ENCODE results near the gene DMD.

The DMD gene

DNA sequence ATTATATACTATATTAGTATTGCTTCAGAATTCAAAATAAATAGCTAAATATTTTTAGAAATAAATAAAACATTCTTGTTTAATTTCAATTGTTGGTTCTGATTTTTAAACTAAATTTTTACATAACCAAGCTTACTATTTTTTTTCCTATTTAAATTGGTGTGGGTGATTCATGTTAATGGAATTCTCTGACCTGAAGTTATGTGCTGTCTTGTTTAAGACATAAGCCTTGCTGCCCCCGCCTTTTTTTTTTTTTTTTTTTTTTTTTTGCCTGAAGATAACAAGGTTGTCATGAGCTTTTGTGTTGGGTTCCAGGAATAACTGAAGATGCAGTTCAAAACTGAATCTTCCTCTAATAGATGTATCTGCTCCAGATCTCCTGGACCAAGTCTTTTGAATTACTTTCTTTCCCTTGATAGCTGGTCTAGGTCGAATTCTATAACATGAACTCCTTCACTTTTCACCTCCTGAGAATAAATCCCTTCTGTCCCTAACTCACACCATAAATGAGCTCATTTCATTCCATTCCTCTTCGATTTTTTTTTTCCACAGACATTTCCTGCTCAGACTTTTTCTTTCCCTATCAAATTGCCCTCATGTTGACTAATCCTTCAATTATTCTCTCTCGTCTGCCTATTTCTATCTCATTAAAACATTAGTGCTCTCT is 1878.1 kb downstream of the DMD start:
- DNase-seq (ENCODE audit: low read depth): peak; percentile 88
- TF ChIP-seq, protein P1, sequence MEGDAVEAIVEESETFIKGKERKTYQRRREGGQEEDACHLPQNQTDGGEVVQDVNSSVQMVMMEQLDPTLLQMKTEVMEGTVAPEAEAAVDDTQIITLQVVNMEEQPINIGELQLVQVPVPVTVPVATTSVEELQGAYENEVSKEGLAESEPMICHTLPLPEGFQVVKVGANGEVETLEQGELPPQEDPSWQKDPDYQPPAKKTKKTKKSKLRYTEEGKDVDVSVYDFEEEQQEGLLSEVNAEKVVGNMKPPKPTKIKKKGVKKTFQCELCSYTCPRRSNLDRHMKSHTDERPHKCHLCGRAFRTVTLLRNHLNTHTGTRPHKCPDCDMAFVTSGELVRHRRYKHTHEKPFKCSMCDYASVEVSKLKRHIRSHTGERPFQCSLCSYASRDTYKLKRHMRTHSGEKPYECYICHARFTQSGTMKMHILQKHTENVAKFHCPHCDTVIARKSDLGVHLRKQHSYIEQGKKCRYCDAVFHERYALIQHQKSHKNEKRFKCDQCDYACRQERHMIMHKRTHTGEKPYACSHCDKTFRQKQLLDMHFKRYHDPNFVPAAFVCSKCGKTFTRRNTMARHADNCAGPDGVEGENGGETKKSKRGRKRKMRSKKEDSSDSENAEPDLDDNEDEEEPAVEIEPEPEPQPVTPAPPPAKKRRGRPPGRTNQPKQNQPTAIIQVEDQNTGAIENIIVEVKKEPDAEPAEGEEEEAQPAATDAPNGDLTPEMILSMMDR (conservative IDR thresholded peaks at IDR 0.05; ENCODE audit: low read depth, low read length): no peak

DNA sequence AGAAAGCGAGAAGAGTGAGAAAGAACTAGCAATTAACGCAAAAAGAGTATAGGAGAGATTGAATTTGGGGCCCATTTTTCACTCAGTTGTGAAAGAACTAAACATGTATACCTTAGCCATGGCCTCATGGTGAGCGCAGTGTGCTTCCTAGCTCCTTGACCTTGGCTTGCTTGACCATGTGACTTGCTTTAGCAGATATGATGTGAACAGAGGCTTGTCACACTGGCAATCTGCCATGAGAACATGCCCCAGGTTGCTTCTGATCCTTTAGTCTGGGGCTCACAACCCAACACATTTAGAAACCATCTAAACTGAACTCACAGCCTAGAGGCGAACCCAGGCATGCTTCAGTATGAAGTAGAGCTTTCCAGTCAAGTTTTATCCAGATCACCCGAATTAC is 1879.4 kb downstream of the DMD start:
- no peak overlapping the region for H3K4me3 ChIP-seq (ENCODE audit: low read depth, low read length)
- peak; percentile 68 for DNase-seq (ENCODE audit: low read depth)
- TF ChIP-seq, protein P1 (conservative IDR thresholded peaks at IDR 0.05; ENCODE audit: low read depth, low read length): no peak

More for the DNA sequence above, 1878.1 kb downstream of the DMD start:
- H3K4me3 ChIP-seq (ENCODE audit: low read depth, low read length): no peak overlapping the region

DNA sequence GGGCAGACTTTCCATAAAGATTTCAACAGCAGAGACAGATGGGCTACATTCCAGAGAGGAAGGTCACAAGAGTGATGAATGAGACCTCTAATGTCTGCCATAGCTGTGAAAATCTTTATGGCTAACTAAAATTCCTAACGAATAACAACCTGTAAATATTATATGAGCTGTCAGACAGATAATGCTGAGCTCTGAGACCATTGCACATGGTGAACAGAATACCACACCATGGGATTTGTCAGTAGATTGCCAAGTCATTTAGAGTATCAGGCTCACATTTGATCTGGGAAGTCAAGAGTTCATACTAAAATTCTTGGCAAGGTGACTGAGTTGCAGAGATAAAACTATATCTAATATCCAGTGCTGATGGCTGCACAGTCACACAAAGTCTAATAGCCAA is 1880.3 kb downstream of the DMD start:
- TF ChIP-seq, protein P1 (conservative IDR thresholded peaks at IDR 0.05; ENCODE audit: low read depth, low read length): no peak
- no peak overlapping the region for H3K4me3 ChIP-seq (ENCODE audit: low read depth, low read length)
- no peak for DNase-seq (ENCODE audit: low read depth)

DNA sequence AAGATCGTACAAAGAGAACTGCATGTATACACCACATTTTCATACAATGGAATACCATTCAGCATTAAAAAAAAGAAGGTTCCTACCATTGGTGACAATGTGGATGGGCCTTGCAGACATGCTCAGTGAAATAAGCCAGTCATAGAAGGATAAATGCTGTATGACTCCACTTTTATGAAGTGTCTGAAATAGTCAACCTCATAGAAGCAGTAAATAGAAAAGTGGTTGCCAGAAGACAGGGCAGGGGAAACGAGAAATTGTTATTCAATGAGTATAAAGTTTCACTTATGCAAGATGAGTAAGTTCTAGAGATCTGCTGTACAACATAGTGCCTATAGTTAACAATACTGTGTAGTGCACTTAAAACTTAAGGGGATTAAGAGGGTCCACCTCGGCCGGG is 1882.1 kb downstream of the DMD start:
- TF ChIP-seq, protein P1 (conservative IDR thresholded peaks at IDR 0.05; ENCODE audit: low read depth, low read length): no peak
- DNase-seq (ENCODE audit: low read depth): no peak
- no peak overlapping the region for H3K4me3 ChIP-seq (ENCODE audit: low read depth, low read length)

DNA sequence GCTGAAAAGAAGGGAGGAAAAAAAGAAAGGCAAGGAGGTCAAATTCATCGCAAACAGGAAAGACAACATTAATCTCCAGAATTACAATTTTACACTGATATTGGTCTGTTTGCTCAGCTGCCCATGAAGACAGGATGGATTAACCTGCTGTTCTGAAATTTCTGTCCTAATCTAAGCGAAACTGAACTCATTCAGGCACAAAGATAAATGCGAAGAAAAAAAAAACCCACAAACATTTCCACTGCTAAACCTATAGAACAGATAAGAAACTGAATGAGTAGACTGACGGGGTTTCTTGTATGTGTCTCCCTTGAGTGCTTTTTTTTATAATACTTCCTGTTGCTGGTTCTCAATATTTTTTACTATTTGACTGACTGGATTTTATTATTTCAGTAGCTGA is 1887.7 kb downstream of the DMD start:
- DNase-seq (ENCODE audit: low read depth): no peak
- TF ChIP-seq, protein P1 (conservative IDR thresholded peaks at IDR 0.05; ENCODE audit: low read depth, low read length): no peak

DNA sequence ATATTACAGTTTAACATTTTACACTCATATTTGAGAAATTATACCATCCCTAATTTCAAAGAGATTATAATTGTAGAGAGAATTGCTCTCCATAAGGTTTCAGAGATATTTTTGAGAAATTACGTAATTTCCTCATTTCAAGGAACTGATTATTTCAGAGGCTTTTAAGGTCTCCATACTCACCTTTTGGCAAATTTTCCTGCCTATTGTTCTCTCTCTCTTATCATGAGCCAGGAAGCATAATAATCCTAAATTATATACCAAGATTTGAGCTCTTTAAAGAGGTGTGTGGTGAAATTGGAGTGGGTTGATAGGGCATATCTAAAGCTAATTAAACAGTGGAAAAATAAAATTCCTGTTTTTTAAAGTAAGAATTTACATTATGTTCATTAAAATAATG is 1890.6 kb downstream of the DMD start:
- H3K4me3 ChIP-seq (ENCODE audit: low read depth, low read length): no peak overlapping the region
- no peak for DNase-seq (ENCODE audit: low read depth)
- TF ChIP-seq, protein P1 (conservative IDR thresholded peaks at IDR 0.05; ENCODE audit: low read depth, low read length): no peak

More for the DNA sequence above, 1887.7 kb downstream of the DMD start:
- no peak overlapping the region for H3K4me3 ChIP-seq (ENCODE audit: low read depth, low read length)

DNA sequence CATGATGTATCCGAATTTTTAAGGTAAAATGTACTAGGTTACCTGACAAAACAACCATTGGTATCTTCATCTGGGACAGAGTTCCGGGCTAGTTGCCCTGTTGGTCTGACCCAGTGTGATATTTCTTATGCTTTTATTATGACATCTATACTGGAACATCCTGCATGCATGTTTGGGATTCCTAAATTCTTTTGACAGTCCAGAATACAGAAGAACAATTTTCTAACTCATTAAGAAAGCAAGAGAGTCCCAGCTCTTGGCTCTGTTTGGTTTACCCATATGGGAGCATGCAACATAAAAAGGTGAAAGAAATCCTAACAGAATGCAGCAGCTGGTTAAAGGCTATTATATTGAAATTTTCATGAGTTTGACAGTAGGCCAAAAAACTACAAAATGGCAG is 1891.8 kb downstream of the DMD start:
- DNase-seq (ENCODE audit: low read depth): peak; percentile 64
- TF ChIP-seq, protein P1 (conservative IDR thresholded peaks at IDR 0.05; ENCODE audit: low read depth, low read length): no peak
- no peak overlapping the region for H3K4me3 ChIP-seq (ENCODE audit: low read depth, low read length)
